ENCODE results near the gene NTRK2. TPM values are rescaled to one million over a fixed set of nuclear protein-coding genes. Genes with fewer than 3 reads are reported as not detected.

The NTRK2 gene
- total and polyA plus RNA-seq, 2 experiments from 2014 or later = 0.03 TPM; not detected in 1

DNA sequence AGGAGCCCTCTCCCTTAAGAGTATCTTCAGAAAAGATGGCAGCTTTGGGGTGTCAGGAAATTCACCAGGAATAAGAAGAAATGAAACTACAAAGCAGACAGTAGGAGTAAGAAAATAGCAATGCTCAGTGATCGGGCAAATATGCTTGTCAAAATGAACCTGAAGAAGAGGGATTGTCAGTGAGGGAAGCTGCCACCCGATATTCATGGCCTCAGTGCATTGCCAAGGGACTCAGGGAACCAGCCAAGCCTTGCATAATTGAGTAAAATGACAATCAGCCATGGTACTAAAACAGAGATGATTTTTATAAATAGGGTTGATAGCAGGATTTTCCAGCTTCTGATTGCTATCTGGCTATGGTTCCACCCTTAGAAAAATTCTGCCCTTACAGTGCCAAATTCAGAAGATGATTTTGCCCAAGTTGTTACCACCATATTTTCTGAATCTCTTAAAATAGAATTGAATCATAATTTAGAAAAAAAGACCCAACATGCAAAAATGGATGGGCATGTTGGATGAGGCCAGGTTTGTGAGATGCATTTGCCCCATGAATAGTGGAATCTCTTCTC lies 274.0 kb downstream of the NTRK2 start:
- H3K4me3 Mint-ChIP-seq = no peak overlapping the region
- ATAC-seq = no peak
- H3K9me3 Mint-ChIP-seq = no peaks in the 10 kb centered on the region; the same call in 2 of the 3 replicates

More for the DNA sequence above, 274.0 kb downstream of the NTRK2 start:
- Histone ChIP-seq H3K79me2 (replicated peaks; ENCODE audit: insufficient read depth) (no peaks in the 10 kb centered on the region), H3K9me2 (ENCODE audit: insufficient read depth) (0 out of 2 replicates have a peak, but pooled peaks cover 5% of the 10 kb centered on the region), H4K20me1 (replicated peaks; ENCODE audit: insufficient read depth) (no peaks in the 10 kb centered on the region), H3K27ac (ENCODE audit: low read depth) (no peak overlapping the region), H3K4me1 (ENCODE audit: insufficient read depth) (no peaks in the 10 kb centered on the region), H3K4me2 (no peak overlapping the region), H3K36me3 (ENCODE audit: insufficient read depth) (no peaks in the 10 kb centered on the region), H3F3A (replicated peaks; ENCODE audit: low read depth) (no peaks in the 10 kb centered on the region), H2AFZ (no peak overlapping the region), H3K4me3 (no peak overlapping the region), H3K27me3 (ENCODE audit: insufficient read depth) (no peaks in the 10 kb centered on the region)
- Mint-ChIP-seq H3K27me3 (ENCODE audit: insufficient read depth, low read depth, poor library complexity) (peaks cover 2% of the 10 kb centered on the region), H3K27ac (no peak overlapping the region), H3K4me1 (peaks cover 9% of the 10 kb centered on the region; the same call in 1 of the 3 replicates), H3K36me3 (ENCODE audit: low read depth) (no peaks in the 10 kb centered on the region)
- DNase-seq (ENCODE audit: low spot score) = no peak
- TF ChIP-seq, protein P1, sequence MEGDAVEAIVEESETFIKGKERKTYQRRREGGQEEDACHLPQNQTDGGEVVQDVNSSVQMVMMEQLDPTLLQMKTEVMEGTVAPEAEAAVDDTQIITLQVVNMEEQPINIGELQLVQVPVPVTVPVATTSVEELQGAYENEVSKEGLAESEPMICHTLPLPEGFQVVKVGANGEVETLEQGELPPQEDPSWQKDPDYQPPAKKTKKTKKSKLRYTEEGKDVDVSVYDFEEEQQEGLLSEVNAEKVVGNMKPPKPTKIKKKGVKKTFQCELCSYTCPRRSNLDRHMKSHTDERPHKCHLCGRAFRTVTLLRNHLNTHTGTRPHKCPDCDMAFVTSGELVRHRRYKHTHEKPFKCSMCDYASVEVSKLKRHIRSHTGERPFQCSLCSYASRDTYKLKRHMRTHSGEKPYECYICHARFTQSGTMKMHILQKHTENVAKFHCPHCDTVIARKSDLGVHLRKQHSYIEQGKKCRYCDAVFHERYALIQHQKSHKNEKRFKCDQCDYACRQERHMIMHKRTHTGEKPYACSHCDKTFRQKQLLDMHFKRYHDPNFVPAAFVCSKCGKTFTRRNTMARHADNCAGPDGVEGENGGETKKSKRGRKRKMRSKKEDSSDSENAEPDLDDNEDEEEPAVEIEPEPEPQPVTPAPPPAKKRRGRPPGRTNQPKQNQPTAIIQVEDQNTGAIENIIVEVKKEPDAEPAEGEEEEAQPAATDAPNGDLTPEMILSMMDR (conservative IDR thresholded peaks at IDR 0.05; ENCODE audit: low read depth in 2 of 2) = no peak
- TF ChIP-seq, protein P2, sequence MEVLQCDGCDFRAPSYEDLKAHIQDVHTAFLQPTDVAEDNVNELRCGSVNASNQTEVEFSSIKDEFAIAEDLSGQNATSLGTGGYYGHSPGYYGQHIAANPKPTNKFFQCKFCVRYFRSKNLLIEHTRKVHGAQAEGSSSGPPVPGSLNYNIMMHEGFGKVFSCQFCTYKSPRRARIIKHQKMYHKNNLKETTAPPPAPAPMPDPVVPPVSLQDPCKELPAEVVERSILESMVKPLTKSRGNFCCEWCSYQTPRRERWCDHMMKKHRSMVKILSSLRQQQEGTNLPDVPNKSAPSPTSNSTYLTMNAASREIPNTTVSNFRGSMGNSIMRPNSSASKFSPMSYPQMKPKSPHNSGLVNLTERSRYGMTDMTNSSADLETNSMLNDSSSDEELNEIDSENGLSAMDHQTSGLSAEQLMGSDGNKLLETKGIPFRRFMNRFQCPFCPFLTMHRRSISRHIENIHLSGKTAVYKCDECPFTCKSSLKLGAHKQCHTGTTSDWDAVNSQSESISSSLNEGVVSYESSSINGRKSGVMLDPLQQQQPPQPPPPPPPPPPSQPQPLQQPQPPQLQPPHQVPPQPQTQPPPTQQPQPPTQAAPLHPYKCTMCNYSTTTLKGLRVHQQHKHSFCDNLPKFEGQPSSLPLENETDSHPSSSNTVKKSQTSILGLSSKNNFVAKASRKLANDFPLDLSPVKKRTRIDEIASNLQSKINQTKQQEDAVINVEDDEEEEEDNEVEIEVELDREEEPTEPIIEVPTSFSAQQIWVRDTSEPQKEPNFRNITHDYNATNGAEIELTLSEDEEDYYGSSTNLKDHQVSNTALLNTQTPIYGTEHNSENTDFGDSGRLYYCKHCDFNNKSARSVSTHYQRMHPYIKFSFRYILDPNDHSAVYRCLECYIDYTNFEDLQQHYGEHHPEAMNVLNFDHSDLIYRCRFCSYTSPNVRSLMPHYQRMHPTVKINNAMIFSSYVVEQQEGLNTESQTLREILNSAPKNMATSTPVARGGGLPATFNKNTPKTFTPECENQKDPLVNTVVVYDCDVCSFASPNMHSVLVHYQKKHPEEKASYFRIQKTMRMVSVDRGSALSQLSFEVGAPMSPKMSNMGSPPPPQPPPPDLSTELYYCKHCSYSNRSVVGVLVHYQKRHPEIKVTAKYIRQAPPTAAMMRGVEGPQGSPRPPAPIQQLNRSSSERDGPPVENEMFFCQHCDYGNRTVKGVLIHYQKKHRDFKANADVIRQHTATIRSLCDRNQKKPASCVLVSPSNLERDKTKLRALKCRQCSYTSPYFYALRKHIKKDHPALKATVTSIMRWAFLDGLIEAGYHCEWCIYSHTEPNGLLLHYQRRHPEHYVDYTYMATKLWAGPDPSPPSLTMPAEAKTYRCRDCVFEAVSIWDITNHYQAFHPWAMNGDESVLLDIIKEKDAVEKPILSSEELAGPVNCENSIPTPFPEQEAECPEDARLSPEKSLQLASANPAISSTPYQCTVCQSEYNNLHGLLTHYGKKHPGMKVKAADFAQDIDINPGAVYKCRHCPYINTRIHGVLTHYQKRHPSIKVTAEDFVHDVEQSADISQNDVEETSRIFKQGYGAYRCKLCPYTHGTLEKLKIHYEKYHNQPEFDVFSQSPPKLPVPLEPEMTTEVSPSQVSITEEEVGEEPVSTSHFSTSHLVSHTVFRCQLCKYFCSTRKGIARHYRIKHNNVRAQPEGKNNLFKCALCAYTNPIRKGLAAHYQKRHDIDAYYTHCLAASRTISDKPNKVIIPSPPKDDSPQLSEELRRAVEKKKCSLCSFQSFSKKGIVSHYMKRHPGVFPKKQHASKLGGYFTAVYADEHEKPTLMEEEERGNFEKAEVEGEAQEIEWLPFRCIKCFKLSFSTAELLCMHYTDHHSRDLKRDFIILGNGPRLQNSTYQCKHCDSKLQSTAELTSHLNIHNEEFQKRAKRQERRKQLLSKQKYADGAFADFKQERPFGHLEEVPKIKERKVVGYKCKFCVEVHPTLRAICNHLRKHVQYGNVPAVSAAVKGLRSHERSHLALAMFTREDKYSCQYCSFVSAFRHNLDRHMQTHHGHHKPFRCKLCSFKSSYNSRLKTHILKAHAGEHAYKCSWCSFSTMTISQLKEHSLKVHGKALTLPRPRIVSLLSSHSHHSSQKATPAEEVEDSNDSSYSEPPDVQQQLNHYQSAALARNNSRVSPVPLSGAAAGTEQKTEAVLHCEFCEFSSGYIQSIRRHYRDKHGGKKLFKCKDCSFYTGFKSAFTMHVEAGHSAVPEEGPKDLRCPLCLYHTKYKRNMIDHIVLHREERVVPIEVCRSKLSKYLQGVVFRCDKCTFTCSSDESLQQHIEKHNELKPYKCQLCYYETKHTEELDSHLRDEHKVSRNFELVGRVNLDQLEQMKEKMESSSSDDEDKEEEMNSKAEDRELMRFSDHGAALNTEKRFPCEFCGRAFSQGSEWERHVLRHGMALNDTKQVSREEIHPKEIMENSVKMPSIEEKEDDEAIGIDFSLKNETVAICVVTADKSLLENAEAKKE (CRISPR knock-in tag; IDR thresholded peaks at IDR 0.05) = no peak
- TF ChIP-seq EZH2phosphoT487 (IDR thresholded peaks at IDR 0.05; ENCODE audit: unreplicated experiment) = no peak

Data from GM23338 (cell line).